Pancreas (tissue), 10 donors: ENCODE data around the gene ABCC10. TPM values are rescaled to one million over a fixed set of nuclear protein-coding genes. Genes with fewer than 3 reads are reported as not detected.
A peak's percentile ranks its signal among the peaks of the same experiment; 100 is the strongest.

ENCODE experiments used
- ATAC-seq, 4 donors: fragments of 200-7000 bp; cut with Tn5 transposase; one replicate each; pipeline versions ENCODE4 v1.8.0 to v1.9.1; 2020; ENCODE audit warnings: mild to moderate bottlenecking in 4 of 4, moderate library complexity in 4 of 4
- DNase-seq, 6 donors: peaks; one replicate each; pipeline ENCODE4 v3.0.0-alpha.2; 2020
- FAIRE-seq: peaks from 2 replicates; lab custom pipeline; 2012; peaks lifted over from hg19 to GRCh38; lab: Jason Lieb, UNC
- H3K27ac ChIP-seq, 4 donors: fragments of 200-600 bp; sonication (generic); 1 replicate in 3 of 4; 2 replicates in 1 of 4; pipeline versions ENCODE4 v1.5.0 to v1.8.0; 2020
- H3K27me3 ChIP-seq, 4 donors: fragments of 200-600 bp; one replicate each; pipeline ENCODE4 v1.8.0; 2021
- H3K36me3 ChIP-seq, 3 donors: fragments of 200-600 bp; sonication (generic) in 1 of 3; one replicate each; pipeline versions ENCODE4 v1.5.0 to v1.8.0; 2020 to 2021
- H3K4me1 ChIP-seq, 3 donors: fragments of 200-600 bp; one replicate each; pipeline ENCODE4 v1.8.0; 2021
- H3K4me3 ChIP-seq, 4 donors: fragments of 200-600 bp; sonication (generic) in 2 of 4; one replicate each; pipeline versions ENCODE4 v1.5.0 to v1.8.0; 2020 to 2021
- H3K9me3 ChIP-seq, 4 donors: fragments of 200-600 bp; one replicate each; pipeline ENCODE4 v1.8.0; 2021
- CTCF ChIP-seq, 4 donors: fragments of 200-600 bp; sonication (generic) in 3 of 4; IDR thresholded peaks; one replicate each; pipeline versions ENCODE4 v1.5.0 to v1.8.0; 2021; ENCODE audit warnings: antibody characterized with exemption in 4 of 4
- WGBS, 2 donors: extraction: QIAGEN DNeasy Blood & Tissue Kit; methylation state at CpG; one replicate each; pipeline ENCODE4 v1.1.7; 2013; 5-methylcytosine and 5-hydroxymethylcytosine counted together
- intact Hi-C, 3 donors: fragments of 100-400 bp; cut with DNase I; formaldehyde crosslinking; loops; one replicate each; pipeline versions ENCODE4 v1.11.1 to v1.14.2; 2022
- polyA plus RNA-seq, 2 donors: library from polyadenylated mRNA; stranded (reverse); fragments of 200-250 nt; gene quantifications; one replicate each; pipeline ENCODE4 v1.2.3, GENCODE V29; 2013
- total RNA-seq, 6 donors: library from RNA; stranded (reverse); fragmentation: NEBNext Ultra II Directional in 4 of 6; extraction: Animal tissue kit (Norgen Biotek cat#: 25700) in 4 of 6; gene quantifications; one replicate each; pipeline versions ENCODE4 v1.2.1 to v1.2.4, GENCODE V29; 2021 to 2023
- donor health status: healthy with polysubstance abuse.
- donor health status: DM: no; HTN: no; CAD: no; lungs with moderate emphysema.
- donor health status: DM: no; HTN: no; CAD: no.
- donor health status: control.
- donor health status: control.
- donor health status: Bipolar disorder and iron deficiency.
- donor health status: DM: yes; HTN: yes; CAD: no.
- donor health status: DM: no; HTN: no; CAD: no.
- donor health status: DM: no; HTN: no; CAD: no.
- donor health status: DM: yes; HTN: yes; CAD: no.

Gene ABCC10
- total and polyA plus RNA-seq, 8 donors: 14.0 to 54.8 (median 19.9) TPM

- ATAC-seq (no peak), FAIRE-seq (no peak), DNase-seq (no peak)
- no peaks in the 10 kb centered on the region for H3K27me3 ChIP-seq
- H3K27ac ChIP-seq: no peak overlapping the region
- no peak overlapping the region for H3K4me3 ChIP-seq
- TF ChIP-seq CTCF (IDR thresholded peaks at IDR 0.05): no peak
- intact Hi-C loops: no loop called here
- H3K9me3 ChIP-seq: no peaks in the 10 kb centered on the region
- H3K36me3 ChIP-seq: no peaks in the 10 kb centered on the region
- H3K4me1 ChIP-seq: peaks cover 6 to 17% (median 13%) of the 10 kb centered on the region in 3 donors
- 56 to 57% methylated on average over 2 of the region's 2 CpGs for WGBS, 2 donors
Measured at GRCh38 chr6:43481075-43481474, 53.7 kb downstream of the ABCC10 start.

GRCh38 chr6:43481591-43482236 is 54.4 kb downstream of the ABCC10 start:
- H3K27ac ChIP-seq: no peak overlapping the region
- WGBS, 2 donors: 40 to 46% methylated on average over 11 of the region's 11 CpGs

GRCh38 chr6:43488667-43489276 is 61.4 kb downstream of the ABCC10 start:
- FAIRE-seq (no peak), DNase-seq (no peak), ATAC-seq (no peak)
- H3K9me3 ChIP-seq: no peaks in the 10 kb centered on the region
- no peaks in the 10 kb centered on the region for H3K27me3 ChIP-seq
- TF ChIP-seq CTCF (IDR thresholded peaks at IDR 0.05): no peak
- intact Hi-C loops: no loop called here
- H3K4me3 ChIP-seq: no peak overlapping the region
- WGBS, 2 donors: 67 to 79% methylated on average over 4 of the region's 4 CpGs
- H3K4me1 ChIP-seq: no peaks in the 10 kb centered on the region
- no peaks in the 10 kb centered on the region for H3K36me3 ChIP-seq
- no peak overlapping the region for H3K27ac ChIP-seq

More at GRCh38 chr6:43481591-43482236, 54.4 kb downstream of the ABCC10 start:
- H3K4me1 ChIP-seq: peaks cover 6 to 17% (median 13%) of the 10 kb centered on the region in 3 donors
- H3K9me3 ChIP-seq: no peaks in the 10 kb centered on the region
- no peak overlapping the region for H3K4me3 ChIP-seq
- FAIRE-seq: no peak
- DNase-seq: peak in 1 of 6 donors; percentile 52
- ATAC-seq: peak; percentile 27 to 59 (median 38)
- no peaks in the 10 kb centered on the region for H3K27me3 ChIP-seq
- intact Hi-C loops: no loop called here
- H3K36me3 ChIP-seq: no peaks in the 10 kb centered on the region
- no peak for TF ChIP-seq CTCF (IDR thresholded peaks at IDR 0.05)

- Histone ChIP-seq H3K27me3 (no peaks in the 10 kb centered on the region), H3K4me3 (no peak overlapping the region), H3K36me3 (no peaks in the 10 kb centered on the region), H3K27ac (no peak overlapping the region), H3K9me3 (no peaks in the 10 kb centered on the region), H3K4me1 (no peaks in the 10 kb centered on the region)
- ATAC-seq (no peak), FAIRE-seq (no peak), DNase-seq (no peak)
- 82 to 88% methylated on average over 12 of the region's 12 CpGs for WGBS, 2 donors
- TF ChIP-seq CTCF (IDR thresholded peaks at IDR 0.05): no peak
- intact Hi-C loops: no loop called here
Measured at GRCh38 chr6:43489277-43490072, 62.1 kb downstream of the ABCC10 start.
